NCI-H524 (cell line): ENCODE data around the gene SLC9C1.
A peak's percentile ranks its signal among the peaks of the same experiment; 100 is the strongest.

Experiments
- DNase-seq, 2 experiments: peaks; one replicate each; lab custom pipeline; 2025; lab: John Stamatoyannopoulos, UW

The SLC9C1 gene

GRCh38 chr3:112293368-112294321 lies at the start of gene SLC9C1:
Gene SLC9C1 (minus strand): TSS chr3:112294216. CDS start chr3:112286791, 7,425 bp downstream.
- peak in 1 of 2 experiments; percentile 74 for DNase-seq

- DNase-seq = no peak
Observed at GRCh38 chr3:112341386-112341785, 47.4 kb upstream of the SLC9C1 start.

- DNase-seq = no peak
Observed at GRCh38 chr3:112339609-112340008, 45.6 kb upstream of the SLC9C1 start.

- no peak for DNase-seq
Observed at GRCh38 chr3:112339134-112339533, 45.1 kb upstream of the SLC9C1 start.

GRCh38 chr3:112338727-112339056 lies 44.7 kb upstream of the SLC9C1 start:
- DNase-seq = no peak

- no peak for DNase-seq
Observed at GRCh38 chr3:112338021-112338726, 44.2 kb upstream of the SLC9C1 start.

- DNase-seq = no peak
Observed at GRCh38 chr3:112335434-112335781, 41.4 kb upstream of the SLC9C1 start.

GRCh38 chr3:112334691-112335433 lies 40.8 kb upstream of the SLC9C1 start:
- no peak for DNase-seq

- DNase-seq = peak in 1 of 2 experiments; percentile 62
Observed at GRCh38 chr3:112333381-112334317, 39.6 kb upstream of the SLC9C1 start.

GRCh38 chr3:112333002-112333380 lies 39.0 kb upstream of the SLC9C1 start, which contains the start of gene CD200:
Gene CD200 (plus strand): TSS chr3:112333156. CDS start chr3:112333213, 57 bp downstream.
- DNase-seq = peak; percentile 54 to 74

- no peak for DNase-seq
Observed at GRCh38 chr3:112331851-112332250, 37.8 kb upstream of the SLC9C1 start.

GRCh38 chr3:112327371-112327951 lies 33.4 kb upstream of the SLC9C1 start:
- DNase-seq = peak; percentile 57 to 80

GRCh38 chr3:112321867-112322652 lies 28.0 kb upstream of the SLC9C1 start:
- no peak for DNase-seq

- no peak for DNase-seq
Observed at GRCh38 chr3:112320691-112321090, 26.7 kb upstream of the SLC9C1 start.

GRCh38 chr3:112319516-112320276 lies 25.7 kb upstream of the SLC9C1 start:
- DNase-seq = no peak

GRCh38 chr3:112315791-112316190 lies 21.8 kb upstream of the SLC9C1 start:
- DNase-seq = no peak

- no peak for DNase-seq
Observed at GRCh38 chr3:112314649-112315048, 20.6 kb upstream of the SLC9C1 start.

- peak; percentile 60 to 91 for DNase-seq
Observed at GRCh38 chr3:112308151-112308911, 14.3 kb upstream of the SLC9C1 start.

GRCh38 chr3:112307557-112307956 lies 13.5 kb upstream of the SLC9C1 start:
- no peak for DNase-seq
